ENCODE measurements around the gene ROBO1. TPM values are rescaled to one million over a fixed set of nuclear protein-coding genes. Genes with fewer than 3 reads are reported as not detected.

ROBO1 gene
- total and polyA plus RNA-seq, 2 experiments from 2014 or later: 18.8 to 31.9 TPM

DNA sequence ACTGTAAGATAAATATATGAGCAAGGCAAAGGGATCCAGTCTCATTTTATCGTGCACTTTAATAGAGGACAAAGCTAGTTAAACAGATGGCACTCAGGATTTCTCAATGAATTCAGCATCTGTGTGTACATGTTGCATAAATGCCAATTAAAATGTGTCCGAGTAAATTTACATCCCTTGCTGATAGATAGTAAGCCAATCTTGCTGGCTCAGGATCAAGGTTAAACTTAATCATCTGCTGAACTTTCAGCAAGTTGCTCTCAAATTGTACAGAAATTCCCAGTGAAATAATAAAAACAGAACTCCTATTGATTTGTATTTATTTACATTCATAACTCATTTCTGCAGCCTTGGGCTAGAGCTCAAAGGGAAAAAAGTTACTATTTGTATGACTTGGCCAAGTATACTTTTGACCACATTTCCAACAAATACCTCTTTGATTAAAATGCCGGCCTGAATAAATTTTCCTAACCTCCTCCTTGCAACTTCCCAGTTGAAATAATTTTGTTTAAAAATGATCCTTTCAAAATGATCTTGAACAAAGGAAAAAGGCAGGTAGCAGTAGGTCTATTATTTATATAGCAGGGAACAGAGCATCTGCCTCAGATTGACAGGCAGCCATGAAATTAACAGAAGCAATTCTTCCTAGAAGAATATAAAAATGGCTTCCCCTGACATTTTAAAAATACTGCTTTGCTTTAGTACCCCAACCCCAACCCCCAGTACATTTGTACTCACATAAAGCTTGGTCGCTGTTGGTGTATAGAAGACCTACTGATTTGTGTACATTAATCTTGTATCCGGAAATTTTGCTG lies 1001.9 kb downstream of the ROBO1 start:
- Histone ChIP-seq H3K9me2 (ENCODE audit: insufficient read depth) (no peaks in the 10 kb centered on the region), H3F3A (ENCODE audit: insufficient read depth) (no peaks in the 10 kb centered on the region), H3K4me2 (ENCODE audit: unreplicated experiment) (no peak overlapping the region), H3K27ac (no peak overlapping the region), H3K27me3 (replicated peaks; ENCODE audit: insufficient read depth) (no peaks in the 10 kb centered on the region), H3K4me1 (ENCODE audit: insufficient read depth) (no peaks in the 10 kb centered on the region), H3K79me2 (ENCODE audit: insufficient read depth) (no peaks in the 10 kb centered on the region), H3K4me3 (no peak overlapping the region), H4K20me1 (ENCODE audit: insufficient read depth) (no peaks in the 10 kb centered on the region), H3K9ac (no peak overlapping the region), H3K9me3 (ENCODE audit: low read depth) (no peaks in the 10 kb centered on the region), H3K36me3 (ENCODE audit: low read depth) (no peaks in the 10 kb centered on the region), H2AFZ (no peak overlapping the region)
- TF ChIP-seq EZH2phosphoT487 (IDR thresholded peaks at IDR 0.05; ENCODE audit: insufficient read depth, low read depth): no peak
- TF ChIP-seq EZH2 (IDR thresholded peaks at IDR 0.05; ENCODE audit: insufficient read depth, poor library complexity, severe bottlenecking): no peak
- in situ Hi-C loops (cut with MboI): no loop called here
- WGBS, 2 experiments (ENCODE audit: low coverage in 1 of 2, low lambda C conversion rate in 2 of 2, missing lambda C conversion rate in 2 of 2): 51 to 54% methylated on average over 5 of the region's 5 CpGs
- DNase-seq: no peak

DNA sequence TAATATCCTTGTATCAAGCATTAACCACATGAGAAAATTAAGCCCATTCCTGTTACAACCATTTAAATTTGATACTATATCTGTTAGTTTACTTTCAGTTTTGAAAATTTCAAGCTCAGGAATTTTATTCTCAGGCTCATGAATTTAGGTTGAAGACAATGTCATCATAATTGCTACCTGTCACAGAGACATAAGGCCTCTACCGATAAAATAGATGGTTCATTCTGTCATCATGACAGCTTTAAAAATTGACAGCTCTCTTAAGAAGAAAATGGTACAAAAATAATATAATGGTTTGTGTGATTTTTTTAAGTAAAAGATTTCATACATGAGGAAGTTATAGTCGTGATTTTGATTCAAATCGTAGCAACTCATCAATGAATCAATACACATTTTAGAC lies 1003.2 kb downstream of the ROBO1 start:
- Histone ChIP-seq H2AFZ (no peak overlapping the region), H3K9me3 (ENCODE audit: low read depth) (no peaks in the 10 kb centered on the region), H4K20me1 (ENCODE audit: insufficient read depth) (no peaks in the 10 kb centered on the region), H3K9ac (no peak overlapping the region), H3K4me3 (no peak overlapping the region), H3K4me2 (ENCODE audit: unreplicated experiment) (no peak overlapping the region), H3K9me2 (ENCODE audit: insufficient read depth) (no peaks in the 10 kb centered on the region), H3K27ac (no peak overlapping the region), H3K79me2 (ENCODE audit: insufficient read depth) (no peaks in the 10 kb centered on the region), H3K36me3 (ENCODE audit: low read depth) (no peaks in the 10 kb centered on the region), H3F3A (ENCODE audit: insufficient read depth) (no peaks in the 10 kb centered on the region), H3K4me1 (ENCODE audit: insufficient read depth) (no peaks in the 10 kb centered on the region), H3K27me3 (replicated peaks; ENCODE audit: insufficient read depth) (no peaks in the 10 kb centered on the region)
- no peak for DNase-seq
- WGBS, 2 experiments (ENCODE audit: low coverage in 1 of 2, low lambda C conversion rate in 2 of 2, missing lambda C conversion rate in 2 of 2): 98 to 99% methylated on average over 3 of the region's 3 CpGs
- no peak for TF ChIP-seq EZH2phosphoT487 (IDR thresholded peaks at IDR 0.05; ENCODE audit: insufficient read depth, low read depth)
- no peak for TF ChIP-seq EZH2 (IDR thresholded peaks at IDR 0.05; ENCODE audit: insufficient read depth, poor library complexity, severe bottlenecking)
- in situ Hi-C loops (cut with MboI): no loop called here

DNA sequence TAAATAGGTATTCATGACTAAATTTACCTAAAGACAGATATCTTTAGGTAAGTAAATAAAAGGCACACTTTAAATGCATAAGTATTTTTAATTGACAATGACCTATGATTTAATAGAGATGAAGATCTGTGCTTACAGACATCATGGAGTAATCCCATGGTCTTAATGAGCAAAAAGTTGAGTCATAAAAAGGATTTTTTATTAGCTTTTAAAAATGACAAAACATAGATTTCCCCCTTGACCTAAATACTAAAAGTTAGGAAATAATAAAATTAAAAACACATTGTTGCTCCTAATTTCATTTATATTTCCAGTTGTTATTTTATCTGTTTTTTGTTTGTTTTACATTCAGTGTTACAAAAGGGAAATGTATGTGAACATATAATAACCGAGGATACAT lies 1005.7 kb downstream of the ROBO1 start:
- no peaks in the 10 kb centered on the region for H3K79me2 ChIP-seq (ENCODE audit: insufficient read depth)
- H3K4me2 ChIP-seq (ENCODE audit: unreplicated experiment): no peak overlapping the region
- WGBS, 2 experiments (ENCODE audit: low coverage in 1 of 2, low lambda C conversion rate in 2 of 2, missing lambda C conversion rate in 2 of 2): 51 to 63% methylated on average over 1 of the region's 1 CpG
- no peak overlapping the region for H3K27ac ChIP-seq
- H3K36me3 ChIP-seq (ENCODE audit: low read depth): no peaks in the 10 kb centered on the region
- H3K27me3 ChIP-seq (replicated peaks; ENCODE audit: insufficient read depth): no peaks in the 10 kb centered on the region
- H2AFZ ChIP-seq: no peak overlapping the region
- TF ChIP-seq EZH2 (IDR thresholded peaks at IDR 0.05; ENCODE audit: insufficient read depth, poor library complexity, severe bottlenecking) (no peak), EZH2phosphoT487 (IDR thresholded peaks at IDR 0.05; ENCODE audit: insufficient read depth, low read depth) (no peak)
- in situ Hi-C loops (cut with MboI): no loop called here
- no peak overlapping the region for H3K4me3 ChIP-seq
- no peaks in the 10 kb centered on the region for H3K9me2 ChIP-seq (ENCODE audit: insufficient read depth)
- DNase-seq: peak; percentile 11
- H4K20me1 ChIP-seq (ENCODE audit: insufficient read depth): no peaks in the 10 kb centered on the region
- no peaks in the 10 kb centered on the region for H3F3A ChIP-seq (ENCODE audit: insufficient read depth)
- H3K9me3 ChIP-seq (ENCODE audit: low read depth): no peaks in the 10 kb centered on the region
- no peak overlapping the region for H3K9ac ChIP-seq
- no peaks in the 10 kb centered on the region for H3K4me1 ChIP-seq (ENCODE audit: insufficient read depth)

GRCh38 chr3:78761126-78761525 lies 1006.7 kb downstream of the ROBO1 start:
- WGBS, 2 experiments (ENCODE audit: low coverage in 1 of 2, low lambda C conversion rate in 2 of 2, missing lambda C conversion rate in 2 of 2): 39 to 46% methylated on average over 2 of the region's 2 CpGs
- Histone ChIP-seq H2AFZ (no peak overlapping the region), H3K36me3 (ENCODE audit: low read depth) (no peaks in the 10 kb centered on the region), H3K79me2 (ENCODE audit: insufficient read depth) (no peaks in the 10 kb centered on the region), H3K4me1 (ENCODE audit: insufficient read depth) (no peaks in the 10 kb centered on the region), H3K4me2 (ENCODE audit: unreplicated experiment) (no peak overlapping the region), H3K4me3 (no peak overlapping the region), H3K9me3 (ENCODE audit: low read depth) (no peaks in the 10 kb centered on the region), H3K9ac (no peak overlapping the region), H3F3A (ENCODE audit: insufficient read depth) (no peaks in the 10 kb centered on the region), H4K20me1 (ENCODE audit: insufficient read depth) (no peaks in the 10 kb centered on the region), H3K27me3 (replicated peaks; ENCODE audit: insufficient read depth) (no peaks in the 10 kb centered on the region), H3K9me2 (ENCODE audit: insufficient read depth) (no peaks in the 10 kb centered on the region), H3K27ac (no peak overlapping the region)
- no peak for TF ChIP-seq EZH2 (IDR thresholded peaks at IDR 0.05; ENCODE audit: insufficient read depth, poor library complexity, severe bottlenecking)
- TF ChIP-seq EZH2phosphoT487 (IDR thresholded peaks at IDR 0.05; ENCODE audit: insufficient read depth, low read depth): no peak
- in situ Hi-C loops (cut with MboI): no loop called here
- DNase-seq: no peak
